ENCODE data around the gene SYT15. TPM values are rescaled to one million over a fixed set of nuclear protein-coding genes. Genes with fewer than 3 reads are reported as not detected.

SYT15 gene
- total RNA-seq, 1 donor, result under 0.01 TPM

- no peak overlapping the region for H3K4me3 ChIP-seq (ENCODE audit: low read depth, low read length)
- DNase-seq (ENCODE audit: low read depth), result no peak
- no peak for TF ChIP-seq CTCF (IDR thresholded peaks at IDR 0.05; ENCODE audit: insufficient read depth, low read length)
Observed at GRCh38 chr10:46551701-46552525, 27.0 kb upstream of the SYT15 start.

- DNase-seq (ENCODE audit: low read depth), result no peak
- no peak for TF ChIP-seq CTCF (IDR thresholded peaks at IDR 0.05; ENCODE audit: insufficient read depth, low read length)
Observed at GRCh38 chr10:46552526-46553237, 26.2 kb upstream of the SYT15 start.

GRCh38 chr10:46553238-46554049 lies 25.5 kb upstream of the SYT15 start:
- no peak for DNase-seq (ENCODE audit: low read depth)
- no peak for TF ChIP-seq CTCF (IDR thresholded peaks at IDR 0.05; ENCODE audit: insufficient read depth, low read length)
- no peak overlapping the region for H3K4me3 ChIP-seq (ENCODE audit: low read depth, low read length)

More at GRCh38 chr10:46552526-46553237, 26.2 kb upstream of the SYT15 start:
- no peak overlapping the region for H3K4me3 ChIP-seq (ENCODE audit: low read depth, low read length)

- H3K4me3 ChIP-seq (ENCODE audit: low read depth, low read length), result no peak overlapping the region
- TF ChIP-seq CTCF (IDR thresholded peaks at IDR 0.05; ENCODE audit: insufficient read depth, low read length), result no peak
- no peak for DNase-seq (ENCODE audit: low read depth)
Observed at GRCh38 chr10:46554166-46554781, 24.7 kb upstream of the SYT15 start.

GRCh38 chr10:46555366-46555712 lies 23.6 kb upstream of the SYT15 start:
- no peak overlapping the region for H3K4me3 ChIP-seq (ENCODE audit: low read depth, low read length)
- TF ChIP-seq CTCF (IDR thresholded peaks at IDR 0.05; ENCODE audit: insufficient read depth, low read length), result no peak
- no peak for DNase-seq (ENCODE audit: low read depth)

Data from fibroblast of the aortic adventitia (primary cell).